SW480 (cell line): ENCODE measurements around the gene WDR70.

Experiments used
- DNase-seq: peaks from one replicate; pipeline ENCODE4 v3.0.0-alpha.2; 2016; ENCODE audit warnings: low spot score

WDR70 gene

GRCh38 chr5:37723162-37723961 lies 344.2 kb downstream of the WDR70 start:
- DNase-seq = peak; percentile 42

- DNase-seq = no peak
Measured at GRCh38 chr5:37724395-37725125, 345.4 kb downstream of the WDR70 start.

GRCh38 chr5:37725185-37725584 lies 346.1 kb downstream of the WDR70 start:
- no peak for DNase-seq

GRCh38 chr5:37727238-37727637 lies 348.1 kb downstream of the WDR70 start:
- DNase-seq = no peak

GRCh38 chr5:37730896-37731455 lies 351.9 kb downstream of the WDR70 start:
- DNase-seq = no peak

GRCh38 chr5:37734114-37734513 lies 355.0 kb downstream of the WDR70 start:
- no peak for DNase-seq

GRCh38 chr5:37735649-37736347 lies 356.7 kb downstream of the WDR70 start:
- no peak for DNase-seq

- no peak for DNase-seq
Measured at GRCh38 chr5:37736397-37736796, 357.3 kb downstream of the WDR70 start.

GRCh38 chr5:37737326-37738056 lies 358.4 kb downstream of the WDR70 start:
- no peak for DNase-seq

- DNase-seq = peak; percentile 91
Measured at GRCh38 chr5:37738057-37738691, 359.1 kb downstream of the WDR70 start.

GRCh38 chr5:37738865-37739488 lies 359.9 kb downstream of the WDR70 start:
- no peak for DNase-seq

GRCh38 chr5:37739817-37740261 lies 360.7 kb downstream of the WDR70 start:
- DNase-seq = no peak

GRCh38 chr5:37740331-37741066 lies 361.4 kb downstream of the WDR70 start:
- no peak for DNase-seq

GRCh38 chr5:37742111-37742510 lies 363.0 kb downstream of the WDR70 start:
- no peak for DNase-seq

GRCh38 chr5:37751227-37751626 lies 372.1 kb downstream of the WDR70 start:
- no peak for DNase-seq

- DNase-seq = no peak
Measured at GRCh38 chr5:37754976-37755375, 375.9 kb downstream of the WDR70 start.

- no peak for DNase-seq
Measured at GRCh38 chr5:37755581-37755980, 376.5 kb downstream of the WDR70 start.

- DNase-seq = no peak
Measured at GRCh38 chr5:37756248-37756647, 377.1 kb downstream of the WDR70 start.

- no peak for DNase-seq
Measured at GRCh38 chr5:37757980-37758582, 379.0 kb downstream of the WDR70 start.

GRCh38 chr5:37767251-37767650 lies 388.1 kb downstream of the WDR70 start:
- DNase-seq = no peak
